Activated CD4-positive, alpha-beta T cell treated with anti-CD3 and anti-CD28 coated beads, Interleukin-2, amount 50 U/mL, for 48 hours (primary cell): ENCODE data around the gene GRIK1.

Source experiments
- DNase-seq, 2 experiments: peaks; one replicate each; pipeline ENCODE4 v3.0.0-alpha.2; 2020

GRIK1 gene

DNA sequence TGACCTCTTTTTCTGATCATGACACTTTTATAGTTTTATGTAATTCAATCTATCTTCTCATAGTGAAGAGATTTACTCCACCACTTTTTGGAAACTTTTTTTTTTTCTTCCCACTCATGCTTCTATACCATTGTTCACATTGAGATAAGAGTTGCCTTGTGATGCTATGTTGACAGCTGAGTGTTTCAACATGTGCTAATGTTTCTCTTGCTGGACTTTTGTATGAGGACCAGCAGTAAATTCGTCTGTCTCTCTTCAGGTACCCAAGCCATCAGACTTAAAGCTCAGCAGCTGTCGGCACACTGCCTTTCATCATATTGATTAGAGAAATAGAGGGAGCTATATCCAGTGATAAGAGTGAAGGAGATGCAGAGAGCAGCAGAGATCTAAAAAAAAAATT, 227.0 kb downstream of the GRIK1 start:
- no peak for DNase-seq

DNA sequence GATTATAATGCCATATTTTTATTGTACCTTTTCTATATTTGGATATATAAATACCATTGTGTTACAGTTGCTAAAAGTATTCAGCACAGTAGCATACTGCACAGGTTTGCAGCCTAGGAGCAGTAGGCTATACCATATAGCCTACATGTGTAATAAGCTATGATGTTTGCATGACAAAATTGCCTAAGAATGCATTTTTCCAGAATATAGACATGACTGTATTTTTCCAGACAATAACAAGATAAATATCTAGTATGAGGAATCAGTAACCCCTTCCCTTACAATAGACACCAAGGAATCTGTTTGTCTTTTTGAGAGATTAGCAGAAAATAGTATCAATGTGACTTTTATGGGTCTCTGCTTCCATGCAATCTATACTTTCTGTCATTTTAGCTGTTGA, 228.6 kb downstream of the GRIK1 start:
- no peak for DNase-seq

GRCh38 chr21:29710498-29710897, 229.3 kb downstream of the GRIK1 start:
- no peak for DNase-seq

DNA sequence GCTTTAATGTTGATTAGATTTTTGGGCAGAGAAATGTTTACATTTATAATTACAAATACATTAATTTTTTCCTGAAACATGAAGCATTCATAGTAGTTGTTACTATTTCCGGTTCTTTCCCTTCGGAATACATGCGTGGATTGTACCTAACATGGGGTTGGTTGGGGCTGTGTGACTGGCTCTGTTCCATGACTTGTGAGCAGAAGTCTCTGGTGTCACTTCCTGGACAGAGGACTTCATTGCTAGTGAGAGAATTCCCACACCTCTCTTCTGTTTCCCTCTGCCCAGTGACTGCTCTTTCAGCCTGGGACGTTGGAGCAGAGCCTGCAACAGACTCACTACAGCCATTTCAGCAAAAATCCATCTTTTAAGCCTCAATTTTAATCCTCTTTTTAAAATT, 231.4 kb downstream of the GRIK1 start:
- DNase-seq: no peak

DNA sequence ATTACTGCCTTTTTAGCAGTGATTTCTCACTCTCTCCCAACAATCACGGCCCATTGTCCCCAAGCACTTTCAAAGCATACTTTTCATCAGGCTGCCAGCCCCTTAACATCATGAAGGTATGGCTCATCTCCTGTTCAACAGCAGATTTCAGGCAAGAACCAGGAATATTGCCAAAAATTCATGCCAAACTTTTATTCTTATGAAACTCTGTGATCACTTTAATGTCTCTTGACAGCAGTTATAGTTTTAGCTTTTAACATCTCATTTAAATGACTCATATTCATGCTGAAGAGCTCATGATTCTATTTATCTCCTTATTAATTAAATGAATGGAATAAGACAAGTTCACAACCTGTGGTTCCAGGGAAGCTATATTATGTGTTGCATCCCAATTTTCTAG, 235.1 kb downstream of the GRIK1 start:
- DNase-seq: no peak

DNA sequence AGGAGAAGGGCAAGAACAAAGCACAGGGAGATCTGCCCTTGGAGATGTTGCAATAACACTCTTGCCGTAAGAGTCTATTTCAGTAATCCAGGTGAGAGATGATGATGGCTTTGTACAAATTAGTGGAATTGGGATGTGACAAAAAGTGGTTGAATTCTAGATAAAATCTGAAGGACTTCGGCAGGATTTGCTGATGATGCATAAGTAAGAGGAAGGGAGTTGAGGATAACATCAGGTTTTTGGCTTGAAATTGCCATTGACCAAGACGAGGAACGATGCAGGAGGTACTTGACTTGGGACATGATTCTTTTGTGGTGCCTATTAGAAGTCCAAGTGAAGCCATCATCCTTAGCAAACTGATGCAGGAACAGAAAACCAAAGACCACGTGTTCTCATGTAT, 238.1 kb downstream of the GRIK1 start:
- DNase-seq: no peak

DNA sequence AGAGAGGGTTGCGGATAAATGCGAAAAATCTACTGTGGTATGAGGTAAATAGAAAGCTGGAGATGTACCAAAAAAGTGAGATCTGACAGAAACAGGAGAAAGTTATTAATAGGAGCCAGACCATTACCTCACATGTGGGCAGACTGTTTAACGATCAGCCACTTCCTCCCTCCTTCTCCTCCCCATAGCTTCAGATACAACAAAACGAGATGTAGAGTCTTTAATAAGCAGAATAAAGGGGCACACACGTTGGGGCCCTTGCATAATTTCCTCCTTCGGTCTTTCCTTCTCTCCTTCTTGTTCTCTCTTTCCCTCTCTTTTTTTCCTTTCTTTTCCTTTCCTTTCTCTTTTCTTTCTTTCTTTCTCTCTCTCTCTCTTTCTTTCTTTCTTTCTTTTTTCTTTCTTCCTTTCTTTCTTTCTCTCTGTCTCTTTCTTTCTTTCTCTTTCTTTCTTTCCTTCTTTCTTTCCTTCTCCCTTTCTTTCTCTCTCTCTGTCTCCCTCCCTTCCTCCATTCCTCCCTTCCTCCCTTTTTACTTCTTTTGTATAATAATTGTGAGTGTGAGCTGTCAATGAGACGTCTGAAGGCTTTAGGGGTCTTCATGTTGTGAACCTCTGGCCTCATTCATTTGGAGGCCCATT, 242.1 kb downstream of the GRIK1 start:
- DNase-seq: no peak

DNA sequence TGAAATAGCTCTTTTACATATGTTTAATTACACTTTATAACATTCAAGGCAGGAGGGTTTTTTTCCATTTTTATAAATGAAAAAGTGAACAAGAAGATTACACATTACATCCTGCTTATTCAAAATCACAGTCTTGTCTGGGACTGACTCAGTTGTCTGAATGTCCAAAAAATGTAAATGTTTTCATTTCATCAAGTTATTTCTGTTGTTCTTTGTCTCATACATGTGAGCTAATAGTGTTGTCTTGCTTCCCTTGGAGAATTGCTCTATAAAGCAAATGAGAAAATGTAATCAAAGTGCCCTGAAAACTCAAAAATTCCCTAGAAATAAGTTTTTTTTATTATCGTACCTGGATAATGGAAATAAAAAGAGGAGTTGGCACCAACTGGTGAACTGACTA, 242.9 kb downstream of the GRIK1 start:
- DNase-seq: no peak

GRCh38 chr21:29691616-29692491, 247.9 kb downstream of the GRIK1 start:
- DNase-seq: no peak

GRCh38 chr21:29689753-29690152, 250.0 kb downstream of the GRIK1 start:
- DNase-seq: no peak

DNA sequence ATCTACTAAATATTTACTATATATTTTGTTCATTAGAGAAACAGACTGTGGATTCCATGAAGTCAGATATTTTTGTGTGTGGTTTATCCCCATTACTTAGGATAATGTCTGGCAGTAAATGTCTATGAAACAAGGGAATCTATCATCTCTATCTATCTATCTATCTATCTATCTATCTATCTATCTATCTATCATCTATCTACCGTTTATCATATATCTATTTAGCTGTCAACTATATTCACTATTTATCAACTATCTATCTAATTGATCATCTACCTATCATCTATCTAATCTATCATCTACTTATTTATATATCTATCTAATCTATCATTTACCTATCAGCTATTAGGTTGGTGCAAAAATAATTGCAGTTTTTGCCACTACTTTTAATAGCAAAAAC, 255.7 kb downstream of the GRIK1 start:
- DNase-seq: no peak

DNA sequence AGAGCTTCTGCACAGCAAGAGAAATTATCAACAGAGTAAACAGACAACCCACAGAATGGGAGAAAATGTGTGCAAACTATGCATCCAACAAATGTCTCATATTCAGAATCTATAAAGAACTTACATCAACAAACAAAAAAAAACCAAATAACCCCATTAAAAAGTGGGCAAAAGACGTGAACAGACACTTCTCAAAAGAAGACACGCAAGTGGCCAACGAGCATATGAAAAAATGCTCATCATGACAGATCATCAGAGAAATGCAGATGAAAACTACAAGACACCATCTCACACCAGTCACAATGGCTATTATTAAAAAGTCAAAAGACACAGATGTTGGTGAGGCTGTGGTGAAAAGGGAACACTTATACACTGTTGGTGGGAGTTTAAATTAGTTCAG, 257.0 kb downstream of the GRIK1 start:
- DNase-seq: no peak

GRCh38 chr21:29680273-29680672, 259.5 kb downstream of the GRIK1 start:
- no peak for DNase-seq

DNA sequence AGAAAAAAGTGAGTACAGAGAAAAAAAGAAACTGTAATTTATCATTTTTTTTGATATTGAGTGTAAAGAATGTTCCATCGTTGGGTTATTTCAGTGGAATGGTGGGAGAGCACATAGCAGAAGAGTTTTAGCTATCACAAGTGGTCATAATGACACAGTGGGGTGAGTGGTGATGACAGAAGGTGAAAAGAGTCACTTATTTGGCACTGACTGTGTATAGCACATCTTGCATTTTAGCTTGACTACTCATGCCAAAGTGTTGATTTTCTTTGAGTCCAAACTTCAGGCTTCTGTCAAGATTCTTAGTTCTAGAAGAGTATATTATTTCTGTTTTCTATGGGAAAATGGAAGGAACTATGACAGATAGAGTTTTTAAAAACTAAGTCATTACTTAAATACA, 261.2 kb downstream of the GRIK1 start:
- DNase-seq: no peak

DNA sequence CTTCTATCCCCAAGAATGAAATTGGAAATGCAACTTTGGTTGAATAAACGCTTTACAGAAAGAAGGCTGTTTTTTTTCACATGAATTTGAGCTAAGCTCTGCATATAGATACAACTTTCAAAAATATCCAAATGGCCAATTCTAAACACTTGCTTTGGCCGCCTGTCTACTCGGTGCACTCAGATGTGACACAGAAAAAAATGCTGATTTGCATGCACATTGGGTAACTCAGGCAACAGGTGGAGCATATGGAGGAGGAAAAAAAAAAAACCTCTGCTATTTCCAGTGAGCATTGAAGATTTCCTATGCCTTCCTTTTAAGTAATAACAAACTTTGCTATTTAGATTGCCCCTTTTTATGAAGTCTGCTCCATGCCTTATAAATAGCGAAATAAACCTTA, 262.5 kb downstream of the GRIK1 start:
- DNase-seq: no peak

DNA sequence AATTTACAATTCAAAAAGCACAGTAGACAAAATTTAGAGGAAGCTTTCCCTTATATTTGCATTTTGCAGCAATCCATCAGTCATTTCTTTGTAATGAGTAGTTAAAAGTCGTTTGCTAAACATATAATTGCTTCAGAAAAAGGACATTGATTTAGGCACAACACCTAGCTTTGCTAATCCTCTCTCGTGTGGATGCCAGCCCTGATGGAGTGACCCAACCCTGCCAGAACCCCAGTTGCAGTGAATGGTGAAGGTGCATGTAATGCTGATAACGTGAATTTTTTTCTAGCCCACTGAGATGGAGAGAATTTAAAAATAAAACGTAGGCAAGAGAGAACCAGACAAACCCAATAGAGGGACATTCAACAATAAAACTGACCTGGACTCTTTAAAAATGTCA, 263.4 kb downstream of the GRIK1 start:
- DNase-seq: no peak

DNA sequence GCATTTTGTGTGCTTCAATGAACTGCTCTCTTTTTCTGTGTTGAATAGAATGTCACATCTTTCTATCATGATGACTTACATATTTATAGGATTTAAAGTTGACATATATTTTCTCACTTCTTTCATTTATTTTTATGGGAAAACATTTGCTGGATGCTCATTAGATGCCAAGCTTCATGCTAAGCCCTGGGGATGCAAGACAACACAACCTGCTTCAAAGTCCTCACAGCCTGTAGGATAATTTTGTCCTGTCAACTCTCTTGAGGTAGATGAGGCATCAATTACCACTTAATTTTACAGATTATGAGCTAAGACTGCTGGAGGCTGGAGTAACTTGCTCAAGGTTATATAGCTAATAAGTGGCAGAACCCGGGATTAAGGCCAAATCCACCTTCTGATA, 264.3 kb downstream of the GRIK1 start:
- no peak for DNase-seq

GRCh38 chr21:29674343-29674742, 265.5 kb downstream of the GRIK1 start:
- no peak for DNase-seq

DNA sequence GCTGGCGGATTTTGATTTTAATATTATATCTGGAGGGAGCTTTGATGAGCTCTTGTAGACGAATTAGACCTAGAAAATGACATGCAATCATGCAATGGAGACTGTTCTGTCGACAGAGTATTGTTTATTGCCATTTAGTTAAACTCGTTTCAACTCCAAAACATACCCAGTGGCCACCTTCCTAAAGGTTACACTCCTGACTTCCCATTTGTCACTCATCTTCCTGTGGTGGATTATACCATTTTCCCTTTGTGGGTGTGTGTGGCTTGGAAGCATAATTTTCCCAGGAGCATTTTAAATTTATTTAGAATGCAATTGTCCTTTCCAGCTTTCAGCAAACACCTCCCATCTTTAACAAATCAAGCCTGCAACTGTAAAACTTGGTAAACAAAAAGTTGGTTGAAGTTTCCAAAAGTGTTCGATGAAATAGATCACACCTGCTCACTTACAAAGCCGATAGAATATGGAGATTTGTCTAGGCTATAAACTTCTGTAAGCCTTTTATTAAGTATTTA, 266.6 kb downstream of the GRIK1 start:
- no peak for DNase-seq

GRCh38 chr21:29671728-29672127, 268.1 kb downstream of the GRIK1 start:
- DNase-seq: no peak

- no peak for DNase-seq
Measured at GRCh38 chr21:29670228-29670627, 269.6 kb downstream of the GRIK1 start.

GRCh38 chr21:29669416-29669815, 270.4 kb downstream of the GRIK1 start:
- DNase-seq: no peak

- DNase-seq: no peak
Measured at GRCh38 chr21:29667651-29668050, 272.1 kb downstream of the GRIK1 start.

GRCh38 chr21:29664615-29665014, 275.2 kb downstream of the GRIK1 start:
- DNase-seq: no peak
